Activated CD8-positive, alpha-beta T cell treated with anti-CD3 and anti-CD28 coated beads, Interleukin-2, amount 10 ng/mL, durations not matched to agents 7 days and 5 days (primary cell): Measurements from ENCODE around the gene CIAPIN1. TPM values are rescaled to one million over a fixed set of nuclear protein-coding genes. Genes with fewer than 3 reads are reported as not detected.
A peak's percentile ranks its signal among the peaks of the same experiment; 100 is the strongest.

Experiments
- ATAC-seq: fragments of 150-1000 bp; cut with Tn5 transposase; one replicate; pipeline ENCODE4 v1.10.0; 2021; ENCODE audit warnings: moderate library complexity
- CTCF ChIA-PET: fragments of 350-600 bp; sonication (Branson Sonifier 250); formaldehyde crosslinking; loops from one replicate; lab custom pipeline; 2021; ENCODE audit warnings: antibody characterized with exemption; lab: Charles Lee
- POLR2A ChIA-PET: fragments of 350-600 bp; sonication (Branson Sonifier 250); formaldehyde crosslinking; loops from one replicate; lab custom pipeline; 2021; ENCODE audit warnings: antibody characterized with exemption; lab: Charles Lee
- DNase-seq: peaks from one replicate; pipeline ENCODE4 v3.0.0-alpha.2; 2020
- H3K27ac Mint-ChIP-seq: one replicate; pipeline ENCODE4 v1.8.0; 2021; ENCODE audit warnings: mild to moderate bottlenecking, mixed read lengths
- H3K27me3 Mint-ChIP-seq: one replicate; pipeline ENCODE4 v1.8.0; 2021; ENCODE audit warnings: low read depth, mixed read lengths
- H3K36me3 Mint-ChIP-seq: one replicate; pipeline ENCODE4 v1.8.0; 2021; ENCODE audit warnings: low read depth, mixed read lengths
- H3K4me1 Mint-ChIP-seq: one replicate; pipeline ENCODE4 v1.8.0; 2021; ENCODE audit warnings: low read depth, mixed read lengths
- H3K4me3 Mint-ChIP-seq: one replicate; pipeline ENCODE4 v1.8.0; 2021; ENCODE audit warnings: mild to moderate bottlenecking, mixed read lengths
- H3K9me3 Mint-ChIP-seq: one replicate; pipeline ENCODE4 v1.8.0; 2022; ENCODE audit warnings: mixed read lengths; ENCODE audit not compliant: insufficient read depth
- total RNA-seq, 2 experiments: library from RNA; stranded (reverse); gene quantifications; one replicate each; pipeline ENCODE4 v1.2.3, GENCODE V29; 2021

The CIAPIN1 gene
- total RNA-seq, 2 experiments from 2014 or later, result 47.8 to 53.8 TPM

- H3K4me1 Mint-ChIP-seq, result no peaks in the 10 kb centered on the region
- no peak overlapping the region for H3K4me3 Mint-ChIP-seq
- H3K36me3 Mint-ChIP-seq, result no peaks in the 10 kb centered on the region
- peaks cover 7% of the 10 kb centered on the region for H3K27me3 Mint-ChIP-seq
- ChIA-PET POLR2A (no interaction called here), CTCF (no interaction called here)
- DNase-seq (no peak), ATAC-seq (no peak)
- no peaks in the 10 kb centered on the region for H3K9me3 Mint-ChIP-seq
- H3K27ac Mint-ChIP-seq, result no peak overlapping the region
These were observed 58.7 kb downstream of the CIAPIN1 start for GRCh38 chr16:57388359-57389086.

DNA sequence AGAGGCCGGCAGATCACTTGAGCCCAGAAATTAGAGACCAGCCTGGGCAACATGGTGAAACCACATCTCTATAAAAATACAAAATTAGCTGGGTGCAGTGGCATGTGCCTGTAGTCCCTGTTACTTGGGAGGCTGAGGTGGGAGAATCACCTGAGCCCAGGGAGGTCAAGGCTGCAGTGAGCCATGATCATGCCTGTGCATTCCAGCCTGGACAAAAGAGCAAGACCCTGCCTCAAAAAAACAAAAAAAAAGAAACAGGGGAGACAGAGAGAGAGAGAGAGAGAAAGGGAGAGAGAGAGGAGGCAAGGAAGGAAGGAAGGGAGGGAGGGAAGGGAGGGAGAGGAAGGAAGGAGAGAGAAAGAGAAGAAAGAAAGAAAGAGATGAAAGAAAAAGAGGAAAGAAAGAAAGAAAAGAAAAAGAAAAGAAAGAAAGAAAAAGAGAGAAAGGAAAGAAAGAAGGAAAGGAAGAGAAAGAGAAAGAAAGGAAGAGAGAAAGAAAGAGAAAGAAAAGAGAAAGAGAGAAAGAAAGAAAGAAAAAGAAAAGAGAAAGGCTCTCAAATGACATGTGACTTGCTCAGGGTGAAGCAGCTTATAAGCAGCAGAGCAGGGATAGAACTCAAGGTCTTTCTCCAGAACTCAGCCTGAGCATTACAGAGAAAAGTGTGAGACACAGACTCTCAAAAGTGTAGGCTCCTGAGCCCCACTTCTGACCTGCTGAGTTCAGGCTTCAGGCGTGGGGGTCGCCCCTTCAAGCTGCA lies 59.4 kb downstream of the CIAPIN1 start:
- Mint-ChIP-seq H3K4me3 (no peak overlapping the region), H3K36me3 (no peaks in the 10 kb centered on the region), H3K4me1 (no peaks in the 10 kb centered on the region), H3K27ac (no peak overlapping the region), H3K9me3 (no peaks in the 10 kb centered on the region), H3K27me3 (peaks cover 7% of the 10 kb centered on the region)
- CTCF ChIA-PET, result interaction anchor here (1.8 kb wide), 1 partner anchor 29 kb away, joined by 5 read pairs; no protein-coding TSS in a partner anchor
- POLR2A ChIA-PET, result no interaction called here
- ATAC-seq (no peak), DNase-seq (no peak)

- Mint-ChIP-seq H3K4me3 (no peak overlapping the region), H3K27ac (no peak overlapping the region), H3K27me3 (peaks cover 5% of the 10 kb centered on the region), H3K9me3 (no peaks in the 10 kb centered on the region), H3K4me1 (peaks cover 2% of the 10 kb centered on the region), H3K36me3 (no peaks in the 10 kb centered on the region)
- ChIA-PET CTCF (interaction anchor here (1.8 kb wide), 1 partner anchor 30 kb away, joined by 5 read pairs; no protein-coding TSS in a partner anchor), POLR2A (interaction anchor here (0.5 kb wide), 1 partner anchor 1001 kb away, joined by 3 read pairs; no protein-coding TSS in a partner anchor)
- ATAC-seq, result no peak
- no peak for DNase-seq
These were observed 60.7 kb downstream of the CIAPIN1 start for GRCh38 chr16:57386381-57386951.

DNA sequence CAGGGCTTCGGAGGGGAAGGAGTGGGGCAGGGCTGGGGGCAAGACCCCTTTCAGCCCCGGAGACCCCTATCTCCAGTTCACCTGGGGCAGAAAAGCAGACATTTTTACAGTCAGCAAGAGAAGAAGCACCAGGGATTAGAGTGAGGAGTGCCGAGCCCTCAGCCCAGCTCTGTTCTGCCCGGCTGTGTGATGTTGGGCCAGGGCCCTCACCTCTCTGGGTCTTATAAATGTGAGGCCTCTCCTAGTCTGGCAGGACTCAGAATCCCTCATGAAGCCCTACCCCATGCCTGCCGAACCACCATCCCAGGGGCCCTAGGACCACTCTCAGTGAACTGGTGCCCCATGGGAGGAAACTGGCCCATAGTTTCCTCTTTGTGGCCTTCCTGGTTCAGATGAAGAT lies 62.1 kb downstream of the CIAPIN1 start:
- ChIA-PET POLR2A (no interaction called here), CTCF (no interaction called here)
- H3K27ac Mint-ChIP-seq, result no peak overlapping the region
- ATAC-seq, result no peak
- peaks cover 10% of the 10 kb centered on the region for H3K4me1 Mint-ChIP-seq
- H3K9me3 Mint-ChIP-seq, result no peaks in the 10 kb centered on the region
- no peak overlapping the region for H3K4me3 Mint-ChIP-seq
- no peaks in the 10 kb centered on the region for H3K36me3 Mint-ChIP-seq
- peaks cover 5% of the 10 kb centered on the region for H3K27me3 Mint-ChIP-seq
- DNase-seq, result no peak

DNA sequence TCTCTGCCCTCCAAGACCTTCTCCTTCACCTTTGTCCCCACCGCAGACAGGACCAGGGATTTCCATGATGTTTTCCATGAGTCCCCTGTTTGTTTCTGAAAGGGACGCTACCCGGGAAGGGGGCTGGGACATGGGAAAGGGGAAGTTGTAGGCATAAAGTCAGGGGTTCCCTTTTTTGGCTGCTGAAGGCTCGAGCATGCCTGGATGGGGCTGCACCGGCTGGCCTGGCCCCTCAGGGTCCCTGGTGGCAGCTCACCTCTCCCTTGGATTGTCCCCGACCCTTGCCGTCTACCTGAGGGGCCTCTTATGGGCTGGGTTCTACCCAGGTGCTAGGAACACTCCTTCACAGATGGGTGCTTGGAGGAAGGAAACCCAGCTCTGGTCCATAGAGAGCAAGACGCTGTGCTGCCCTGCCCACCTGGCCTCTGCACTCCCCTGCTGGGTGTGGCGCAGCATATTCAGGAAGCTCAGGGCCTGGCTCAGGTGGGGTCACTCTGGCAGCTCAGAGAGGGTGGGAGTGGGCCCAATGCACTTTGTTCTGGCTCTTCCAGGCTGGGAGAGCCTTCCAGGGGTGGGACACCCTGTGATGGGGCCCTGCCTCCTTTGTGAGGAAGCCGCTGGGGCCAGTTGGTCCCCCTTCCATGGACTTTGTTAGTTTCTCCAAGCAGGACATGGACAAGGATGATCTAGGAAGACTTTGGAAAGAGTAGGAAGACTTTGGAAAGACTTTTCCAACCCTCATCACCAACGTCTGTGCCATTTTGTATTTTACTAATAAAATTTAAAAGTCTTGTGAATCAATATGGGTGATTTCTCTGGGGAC lies 62.7 kb downstream of the CIAPIN1 start:
- DNase-seq, result no peak
- no peaks in the 10 kb centered on the region for H3K9me3 Mint-ChIP-seq
- no peak for ATAC-seq
- H3K4me1 Mint-ChIP-seq, result peaks cover 10% of the 10 kb centered on the region
- no peaks in the 10 kb centered on the region for H3K36me3 Mint-ChIP-seq
- no peak overlapping the region for H3K4me3 Mint-ChIP-seq
- POLR2A ChIA-PET, result no interaction called here
- no peak overlapping the region for H3K27ac Mint-ChIP-seq
- H3K27me3 Mint-ChIP-seq, result peaks cover 5% of the 10 kb centered on the region
- CTCF ChIA-PET, result no interaction called here

- CTCF ChIA-PET, result no interaction called here
- H3K4me3 Mint-ChIP-seq, result no peak overlapping the region
- H3K27ac Mint-ChIP-seq, result peak overlapping the region; percentile 11
- no peak for ATAC-seq
- H3K27me3 Mint-ChIP-seq, result peaks cover 3% of the 10 kb centered on the region
- POLR2A ChIA-PET, result no interaction called here
- no peaks in the 10 kb centered on the region for H3K36me3 Mint-ChIP-seq
- DNase-seq, result no peak
- no peaks in the 10 kb centered on the region for H3K9me3 Mint-ChIP-seq
- peaks cover 10% of the 10 kb centered on the region for H3K4me1 Mint-ChIP-seq
These were observed 63.6 kb downstream of the CIAPIN1 start for GRCh38 chr16:57383276-57384247.

GRCh38 chr16:57382535-57383275 lies 64.5 kb downstream of the CIAPIN1 start:
- H3K9me3 Mint-ChIP-seq, result no peaks in the 10 kb centered on the region

GRCh38 chr16:57381791-57382534 lies 65.2 kb downstream of the CIAPIN1 start:
- H3K27me3 Mint-ChIP-seq, result no peaks in the 10 kb centered on the region
- H3K4me1 Mint-ChIP-seq, result peaks cover 20% of the 10 kb centered on the region
- ChIA-PET CTCF (interaction anchor here (0.7 to 1.6 kb wide), 4 partner anchors 35 to 267 kb away, joined by 3 read pairs; no protein-coding TSS in a partner anchor), POLR2A (no interaction called here)
- H3K9me3 Mint-ChIP-seq, result no peaks in the 10 kb centered on the region
- no peaks in the 10 kb centered on the region for H3K36me3 Mint-ChIP-seq
- H3K4me3 Mint-ChIP-seq, result no peak overlapping the region
- H3K27ac Mint-ChIP-seq, result no peak overlapping the region
- DNase-seq (no peak), ATAC-seq (no peak)

More at GRCh38 chr16:57382535-57383275, 64.5 kb downstream of the CIAPIN1 start:
- H3K27ac Mint-ChIP-seq, result peak overlapping the region; percentile 11
- H3K36me3 Mint-ChIP-seq, result no peaks in the 10 kb centered on the region
- H3K4me3 Mint-ChIP-seq, result no peak overlapping the region
- no peak for ATAC-seq
- DNase-seq, result no peak
- CTCF ChIA-PET, result no interaction called here
- no peaks in the 10 kb centered on the region for H3K27me3 Mint-ChIP-seq
- H3K4me1 Mint-ChIP-seq, result peaks cover 13% of the 10 kb centered on the region
- POLR2A ChIA-PET, result no interaction called here

GRCh38 chr16:57380671-57381462 lies 66.3 kb downstream of the CIAPIN1 start:
- H3K27me3 Mint-ChIP-seq, result no peaks in the 10 kb centered on the region
- ATAC-seq, result no peak
- ChIA-PET CTCF (interaction anchor here (0.7 to 1.6 kb wide), 4 partner anchors 36 to 268 kb away, joined by 3 read pairs; no protein-coding TSS in a partner anchor), POLR2A (no interaction called here)
- H3K4me3 Mint-ChIP-seq, result no peak overlapping the region
- H3K27ac Mint-ChIP-seq, result no peak overlapping the region
- no peaks in the 10 kb centered on the region for H3K36me3 Mint-ChIP-seq
- DNase-seq, result no peak
- no peaks in the 10 kb centered on the region for H3K9me3 Mint-ChIP-seq
- H3K4me1 Mint-ChIP-seq, result peaks cover 20% of the 10 kb centered on the region
